SW480 (cell line): ENCODE data around the gene FSIP1.
A peak's percentile ranks its signal among the peaks of the same experiment; 100 is the strongest.
"Not testable (repeated sequence)": the region's sequence is repeated elsewhere in the genome, so short reads cannot be mapped to it uniquely, and the experiment has no call there.

ENCODE experiments used
- DNase-seq: peaks from one replicate; pipeline ENCODE4 v3.0.0-alpha.2; 2016; ENCODE audit warnings: low spot score

The FSIP1 gene

DNA sequence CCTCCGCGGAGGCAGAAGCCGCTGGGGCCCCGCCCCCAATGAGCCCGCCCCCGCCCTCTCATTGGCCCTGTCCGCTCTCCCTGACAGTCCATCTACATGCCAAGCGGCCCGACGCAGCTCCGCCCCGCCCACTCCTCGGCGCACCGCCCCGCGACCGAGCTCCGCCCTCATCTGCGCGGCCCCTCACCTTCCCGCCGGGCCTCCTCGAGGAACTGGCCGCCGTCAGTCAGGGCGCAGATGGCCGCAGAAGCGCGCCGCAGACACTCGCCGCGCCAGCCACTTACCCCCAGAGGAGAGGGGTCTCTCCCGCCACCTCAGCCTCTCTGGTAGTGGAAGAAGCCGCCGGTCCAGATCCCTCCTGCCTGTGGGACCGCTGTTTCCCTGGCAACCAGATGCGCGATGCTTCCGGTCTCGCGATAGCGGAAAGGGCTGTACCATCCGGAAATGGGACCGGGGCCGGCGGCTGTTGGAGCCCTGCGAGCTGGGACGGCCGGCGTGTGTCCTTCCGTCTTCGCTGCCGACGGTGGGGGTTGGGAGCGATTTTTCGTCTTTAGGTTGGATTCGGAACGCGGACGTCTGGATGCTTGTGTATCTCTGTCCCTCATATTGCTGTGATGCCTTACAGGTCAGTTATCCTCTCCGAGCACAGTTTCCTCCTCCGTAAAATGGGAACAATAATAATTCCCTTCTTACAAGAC is at the start of gene FSIP1:
Gene FSIP1, minus strand, starts transcription at position 401 of the 698 bp plus-strand sequence. CDS start 6,317 bp downstream, outside the sequence.
- peak; percentile 90 for DNase-seq

DNA sequence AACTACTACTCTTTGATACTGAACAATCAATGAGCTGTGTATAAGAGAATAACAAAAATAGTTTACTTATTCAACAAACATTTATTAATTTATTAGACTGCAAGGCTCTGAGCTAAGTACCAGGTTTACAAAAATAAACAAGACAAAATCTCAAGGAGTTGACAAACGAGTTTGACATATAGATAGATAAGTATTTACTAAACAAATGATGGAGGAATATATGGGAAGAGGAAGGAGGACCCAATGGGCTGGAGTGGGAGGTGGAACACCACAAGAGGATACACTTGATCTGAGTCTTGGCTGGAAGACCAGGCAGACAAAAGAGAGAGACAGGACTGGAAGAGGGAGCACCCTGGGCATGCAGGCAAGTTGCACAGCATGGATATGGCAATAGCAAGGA is 47.5 kb upstream of the FSIP1 start:
- no peak for DNase-seq

DNA sequence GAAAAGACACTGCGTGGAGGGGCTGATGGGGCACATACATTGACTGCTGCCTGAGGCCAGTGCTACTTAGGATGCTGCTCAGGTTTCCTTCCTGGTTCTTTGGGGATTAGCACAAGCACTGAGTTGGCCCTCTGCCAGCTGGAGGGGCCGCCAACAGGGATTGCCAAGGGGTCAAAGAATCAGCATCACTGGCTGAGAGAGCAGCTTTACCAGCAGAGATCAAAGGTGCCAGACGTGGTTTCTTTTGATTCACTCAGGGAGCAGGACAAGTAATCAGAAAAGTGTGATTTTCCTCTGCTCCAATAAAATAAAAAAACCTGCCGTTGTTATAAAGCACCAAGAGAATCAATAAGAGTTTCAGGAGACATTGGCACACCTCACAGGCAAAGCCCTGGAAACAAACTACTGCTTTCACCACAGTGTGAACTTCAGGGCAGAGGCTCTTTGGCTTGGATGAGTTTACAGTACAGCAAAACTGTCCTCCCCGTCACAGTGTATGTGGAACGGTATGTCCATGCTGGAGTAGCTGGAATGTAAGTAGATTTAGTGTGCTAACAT is 45.8 kb upstream of the FSIP1 start:
- DNase-seq: no peak

DNA sequence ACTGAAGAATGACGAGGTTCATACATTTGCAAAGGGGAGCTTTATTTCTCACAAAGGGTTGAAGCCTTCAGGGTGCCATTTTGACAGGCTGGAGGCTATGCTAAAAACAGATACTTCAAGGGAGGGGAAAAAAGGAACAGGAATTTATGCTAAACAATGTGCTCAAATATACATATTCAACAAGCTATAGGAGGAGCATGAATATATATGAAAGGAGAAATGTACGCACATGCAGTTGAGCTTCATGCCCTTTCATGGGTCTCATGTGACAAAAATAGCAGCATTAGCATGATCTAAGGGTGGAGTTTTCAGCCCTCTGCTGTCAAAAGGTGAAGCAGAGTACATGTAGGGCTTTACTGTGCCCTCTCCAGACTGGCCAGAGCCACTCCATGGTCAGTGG is 44.3 kb upstream of the FSIP1 start:
- no peak for DNase-seq

DNA sequence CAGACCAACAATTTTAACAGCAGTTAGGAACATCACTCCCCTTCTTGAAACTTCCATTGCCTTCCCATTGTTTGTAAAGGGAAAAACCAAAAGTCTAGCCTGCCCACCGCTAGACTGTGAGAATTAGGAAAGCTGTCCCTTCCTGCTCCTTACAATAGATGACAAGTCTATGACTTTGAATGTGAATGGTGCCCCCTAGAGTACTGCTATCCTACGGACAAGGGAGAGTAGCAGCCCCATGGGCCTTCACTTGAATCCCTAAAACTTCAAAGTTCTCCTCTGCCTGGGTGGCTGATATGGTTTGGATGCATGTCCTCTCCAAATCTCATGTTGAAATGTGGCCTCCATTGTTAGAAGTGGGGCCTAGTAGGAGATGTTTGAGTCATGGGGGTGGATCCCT is 41.0 kb upstream of the FSIP1 start:
- DNase-seq: no peak

DNA sequence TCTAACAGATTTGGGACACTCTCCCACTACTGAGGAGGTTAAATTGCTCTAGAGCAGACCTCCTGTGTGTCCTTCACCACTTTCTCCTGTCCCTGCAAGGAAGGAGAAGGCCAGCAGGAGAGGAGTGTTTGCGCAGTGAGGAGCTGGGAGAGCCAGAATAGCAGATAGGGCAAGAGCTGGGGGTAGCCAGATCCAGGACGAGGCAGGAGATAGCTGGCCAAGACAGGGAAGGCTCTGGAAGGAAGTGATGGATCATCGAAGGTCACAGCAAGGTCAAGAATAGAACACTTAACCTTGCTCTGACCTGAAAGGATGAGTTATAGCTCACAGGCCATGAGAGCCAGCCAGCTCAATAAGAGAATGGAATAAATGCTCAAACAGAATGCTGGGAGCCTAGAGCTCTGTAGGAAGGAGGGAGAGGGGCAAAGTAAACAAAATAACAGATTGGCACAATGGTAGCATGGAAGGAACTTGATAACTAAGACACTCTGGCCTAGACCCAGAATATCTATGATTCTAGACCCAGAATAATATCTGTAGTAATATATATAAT is 37.5 kb upstream of the FSIP1 start:
- no peak for DNase-seq

DNA sequence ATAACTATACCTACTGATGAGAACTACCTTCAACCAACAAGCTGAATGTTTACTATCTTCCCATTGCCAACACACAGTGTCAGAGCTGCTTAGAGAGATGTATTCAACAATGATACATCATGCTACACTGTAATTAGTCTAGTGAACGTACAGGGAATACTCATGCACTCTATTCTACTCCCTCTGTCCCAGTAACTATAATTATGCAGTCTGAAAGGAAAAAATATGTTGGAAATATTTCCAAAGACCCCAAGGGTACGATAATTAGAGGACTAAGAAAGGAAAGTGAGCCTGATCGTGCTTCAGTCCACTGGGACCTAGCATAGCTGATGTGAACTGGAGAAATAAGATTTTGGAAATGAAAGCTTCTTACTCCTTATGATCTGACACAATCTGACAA is 36.9 kb upstream of the FSIP1 start:
- DNase-seq: no peak

DNA sequence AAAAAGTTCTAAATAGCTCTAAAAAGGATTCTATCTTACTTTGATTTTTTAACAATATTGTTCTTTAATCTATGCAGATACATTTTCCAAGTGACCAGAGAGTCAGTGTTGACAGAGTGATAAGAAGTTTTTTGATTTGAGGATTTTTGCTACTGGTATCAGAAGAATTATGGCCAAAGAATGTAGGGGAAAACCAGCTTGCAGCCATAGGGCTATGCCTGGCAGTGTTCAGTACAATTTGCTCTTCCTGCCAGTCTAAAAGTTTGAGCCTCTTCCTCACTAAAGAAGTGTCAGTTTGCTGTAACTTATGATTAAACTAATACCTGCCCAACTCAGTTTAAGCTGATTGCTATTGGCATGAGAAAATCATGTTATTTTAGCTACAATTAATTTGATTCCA is 35.3 kb upstream of the FSIP1 start:
- no peak for DNase-seq

DNA sequence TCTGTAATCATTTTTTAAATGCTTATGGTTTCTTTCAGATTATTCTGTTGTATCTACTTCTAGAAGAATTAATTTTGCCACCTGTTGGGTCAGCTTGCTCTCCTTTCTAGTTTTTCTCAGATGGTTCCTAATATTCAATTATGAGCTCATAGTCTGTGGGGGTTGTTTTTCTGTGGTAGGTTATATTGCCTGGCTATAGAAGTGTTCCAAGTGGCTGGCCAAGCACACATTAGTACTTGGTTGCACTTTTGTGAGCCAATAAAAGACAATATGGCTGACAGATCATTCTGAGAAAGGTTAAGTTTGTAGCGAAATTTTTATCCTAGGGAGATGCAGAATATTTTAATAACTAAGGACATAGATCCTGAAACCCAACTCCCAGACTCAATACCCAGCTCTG is 31.8 kb upstream of the FSIP1 start:
- DNase-seq: no peak

DNA sequence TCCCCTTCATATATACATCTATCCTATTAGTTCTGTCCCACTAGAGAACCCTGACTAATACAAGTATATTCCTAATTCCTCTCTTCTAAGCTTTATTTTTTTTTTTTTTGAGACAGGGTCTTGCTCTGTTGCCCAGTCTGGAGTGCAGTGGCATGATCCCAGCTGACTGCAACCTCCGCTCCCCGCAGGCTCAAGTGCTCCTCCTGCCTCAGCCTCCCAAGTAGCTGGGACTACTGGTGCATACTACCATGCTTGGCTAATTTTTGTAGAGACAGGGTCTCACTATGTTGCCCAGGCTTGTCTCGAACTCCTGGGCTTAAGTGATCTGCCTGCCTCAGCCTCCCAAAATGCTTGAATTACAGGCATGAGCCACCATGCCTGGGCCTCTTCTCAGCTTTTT is 30.0 kb upstream of the FSIP1 start:
- not testable (repeated sequence) for DNase-seq

DNA sequence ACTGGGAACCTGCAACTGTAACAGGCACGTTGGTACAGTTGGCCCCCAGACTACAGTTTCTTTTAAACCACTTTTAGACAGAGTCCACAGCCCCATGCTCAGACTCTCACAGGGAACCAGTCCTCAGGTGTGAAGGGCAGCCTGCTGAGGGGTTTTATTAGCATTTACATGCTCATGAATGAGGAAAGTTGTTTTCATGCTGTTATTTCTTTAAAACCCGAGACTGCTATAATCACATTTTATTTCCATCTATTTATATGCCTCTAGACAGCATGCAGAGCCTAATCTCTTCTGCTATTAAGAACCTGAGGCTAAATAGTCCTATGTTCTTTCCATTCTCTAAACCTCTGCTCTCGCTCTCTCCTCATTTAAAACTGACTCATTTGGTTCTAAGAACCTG is 26.3 kb upstream of the FSIP1 start:
- no peak for DNase-seq

DNA sequence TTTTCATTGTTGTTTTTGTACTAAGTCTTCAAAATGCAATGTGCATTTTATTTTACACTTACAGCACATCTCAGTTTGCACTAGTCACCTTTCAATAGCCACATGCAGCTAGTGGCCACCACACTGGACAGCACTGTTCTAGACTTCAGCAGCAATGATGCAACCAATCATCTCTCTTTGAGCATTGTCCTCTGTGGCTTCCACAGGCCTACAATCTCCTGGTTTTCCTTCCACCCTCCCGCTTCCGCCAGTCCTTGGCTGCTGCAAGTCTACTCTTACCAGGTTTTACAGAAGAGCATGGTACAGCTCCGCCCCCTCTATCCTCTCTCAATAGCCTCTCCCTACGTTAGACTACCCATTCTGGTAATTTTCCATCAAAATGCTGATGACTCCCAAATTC is 25.1 kb upstream of the FSIP1 start:
- no peak for DNase-seq

DNA sequence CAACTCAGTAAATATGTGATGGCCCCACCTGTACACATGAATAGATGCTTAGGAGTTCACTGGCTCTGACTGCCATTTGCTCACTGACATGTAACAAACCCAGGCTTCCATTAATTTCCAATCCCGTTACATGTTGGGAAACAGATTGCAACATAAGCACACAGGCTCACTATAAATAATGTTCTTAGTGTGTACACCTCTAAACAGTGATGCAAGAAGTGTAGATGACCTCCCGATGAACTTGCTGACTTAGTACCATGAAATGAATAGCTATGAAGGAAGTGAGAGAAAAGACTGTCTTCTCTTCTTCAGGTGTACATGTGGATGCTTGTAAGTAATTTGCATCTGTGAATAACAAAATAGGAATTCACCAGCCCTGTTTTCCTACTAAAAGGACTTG is 21.4 kb upstream of the FSIP1 start:
- no peak for DNase-seq

DNA sequence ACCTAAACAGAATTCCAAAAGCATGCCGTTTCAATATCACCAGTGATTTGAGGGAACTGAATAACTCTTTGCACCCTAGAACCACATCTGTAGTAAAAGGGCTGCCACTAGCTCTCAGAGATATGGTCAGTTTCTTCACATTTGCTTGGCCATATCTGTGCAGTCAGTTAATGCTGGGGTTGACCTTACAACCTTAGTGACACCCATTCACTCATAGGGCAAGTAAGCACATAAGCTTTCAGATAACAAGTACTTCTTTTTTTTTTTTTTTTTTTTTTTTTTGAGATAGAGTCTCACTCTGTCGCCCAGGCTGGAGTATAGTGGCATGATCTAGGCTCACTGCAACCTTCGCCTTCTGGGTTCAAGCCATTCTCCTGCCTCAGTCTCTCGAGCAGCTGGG is 20.4 kb upstream of the FSIP1 start:
- DNase-seq: no peak

DNA sequence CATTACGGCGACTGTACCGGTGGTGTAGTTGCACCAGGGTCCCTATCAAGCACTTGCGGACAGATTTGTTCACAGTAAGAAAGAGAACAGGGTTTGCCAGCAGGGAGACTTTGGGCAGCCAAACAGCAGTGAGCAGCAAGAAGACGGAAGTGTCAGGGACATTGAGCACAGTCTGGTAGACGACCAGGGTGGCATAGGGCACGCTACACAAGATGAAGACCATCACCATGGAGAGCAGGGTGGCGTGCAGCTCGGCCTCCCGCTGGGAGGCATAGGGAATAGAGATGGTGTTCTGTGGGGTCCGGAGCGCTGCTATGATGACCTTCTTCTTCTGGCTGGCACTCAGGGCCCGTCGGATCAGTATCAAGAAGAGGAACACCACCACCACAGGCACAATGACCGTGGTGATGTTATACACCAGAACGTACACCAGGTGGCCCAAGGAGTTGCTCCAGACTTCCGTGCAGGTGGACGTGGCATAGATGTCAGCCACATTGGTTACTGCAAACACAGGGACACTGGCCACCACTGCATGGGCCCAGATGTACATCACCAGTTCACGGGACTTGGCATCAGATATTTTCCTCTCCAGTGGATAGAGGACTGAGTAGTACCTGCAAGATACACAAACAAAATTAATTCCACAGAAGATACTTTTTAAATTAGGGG is 19.1 kb upstream of the FSIP1 start:
- peak; percentile 36 for DNase-seq

DNA sequence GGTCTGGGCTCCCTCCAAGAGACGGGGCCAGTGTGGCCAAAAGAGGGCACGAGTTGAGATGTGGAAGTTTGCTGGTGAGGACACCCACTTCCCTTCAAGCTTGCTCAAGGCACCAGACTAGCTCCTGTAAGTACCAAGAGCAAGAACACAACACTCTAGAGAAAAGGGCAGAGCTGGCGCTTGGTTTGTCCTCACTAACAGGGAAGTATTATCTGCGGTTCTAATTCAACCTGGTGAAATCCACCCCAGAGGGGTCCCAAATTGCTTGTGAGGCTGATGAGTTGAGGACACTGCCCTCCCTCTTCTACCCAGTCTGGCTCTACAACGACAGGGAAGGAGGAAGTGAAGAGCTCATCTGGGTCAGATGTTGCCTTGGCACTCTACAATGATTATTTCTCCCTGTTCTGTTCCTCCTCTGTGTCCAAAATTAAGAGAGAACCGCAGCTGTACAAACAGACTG is 16.9 kb upstream of the FSIP1 start:
- no peak for DNase-seq

DNA sequence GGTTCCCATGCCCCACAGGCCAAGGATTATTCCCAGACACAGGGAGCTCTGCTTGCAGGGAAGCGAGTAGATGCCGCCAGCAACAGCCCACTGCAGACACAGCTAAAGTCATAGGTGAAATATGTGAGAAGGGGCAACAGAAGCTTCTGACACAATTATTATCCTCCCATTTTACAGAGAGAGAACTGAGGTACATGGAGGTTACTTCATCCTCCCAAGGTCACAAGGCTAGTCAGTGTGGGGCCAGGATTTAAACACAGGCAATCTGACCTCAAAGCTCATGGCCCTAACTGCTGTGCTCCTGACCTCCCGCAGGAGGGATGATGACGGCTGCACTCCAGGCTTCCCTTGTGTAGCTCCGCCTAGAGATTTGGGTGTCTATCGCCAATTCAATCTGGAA is 15.7 kb upstream of the FSIP1 start:
- DNase-seq: no peak

DNA sequence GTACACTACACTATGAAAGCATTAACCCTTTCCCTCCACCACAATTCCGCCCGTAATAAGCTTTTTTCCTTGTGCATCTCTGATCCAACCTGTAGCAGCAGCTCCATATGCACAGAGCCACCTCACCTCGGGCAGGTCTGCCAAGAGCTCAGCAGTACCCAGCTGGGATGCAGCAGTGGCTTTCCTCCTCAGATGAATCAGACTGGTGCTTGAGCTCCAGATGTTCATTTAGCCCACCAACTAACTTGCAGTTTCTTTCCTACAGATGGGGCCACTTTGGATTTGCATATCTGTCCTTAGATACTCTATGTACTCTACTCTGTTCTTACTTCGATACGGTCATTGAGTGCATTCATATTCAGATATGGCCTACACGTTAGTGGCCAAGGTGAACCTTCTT is 14.8 kb upstream of the FSIP1 start:
- no peak for DNase-seq

DNA sequence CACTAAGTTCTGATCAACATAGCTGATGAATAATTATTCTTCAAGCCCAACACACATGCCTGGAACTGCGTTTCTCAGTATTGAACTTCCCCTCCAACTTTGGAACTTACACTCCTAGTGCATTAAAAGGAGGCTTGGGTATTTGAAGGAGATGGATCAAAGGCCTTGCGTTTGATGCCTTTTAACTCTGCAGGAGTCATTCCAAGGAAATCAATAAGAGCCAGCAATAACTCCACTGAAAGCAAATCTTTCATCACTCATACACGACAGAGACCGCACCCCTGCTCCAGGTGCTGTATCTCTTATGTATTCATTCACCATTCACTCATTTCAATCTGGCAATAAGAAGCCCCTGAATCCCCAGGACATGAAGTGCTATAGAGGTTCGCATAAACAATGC is 14.0 kb upstream of the FSIP1 start:
- no peak for DNase-seq

DNA sequence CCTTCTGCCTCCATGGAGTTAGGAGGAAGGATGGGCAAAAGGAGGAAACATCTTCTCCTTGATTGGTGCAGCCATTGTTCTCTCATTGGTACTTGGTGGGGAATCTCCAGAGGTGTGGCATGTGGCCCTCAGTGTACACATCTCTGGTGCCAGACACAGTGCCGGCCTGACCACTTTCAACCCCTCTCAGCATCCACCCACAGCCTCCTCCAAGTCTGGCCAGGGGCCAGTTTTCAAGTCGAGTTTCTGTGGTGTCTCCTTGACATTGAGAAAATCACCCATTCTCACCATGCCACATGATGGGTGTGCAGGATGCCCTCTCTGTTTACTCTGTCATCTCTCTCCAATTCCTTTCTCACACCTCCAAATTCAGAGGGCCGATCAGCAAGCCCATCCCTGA is 12.8 kb upstream of the FSIP1 start:
- DNase-seq: no peak

DNA sequence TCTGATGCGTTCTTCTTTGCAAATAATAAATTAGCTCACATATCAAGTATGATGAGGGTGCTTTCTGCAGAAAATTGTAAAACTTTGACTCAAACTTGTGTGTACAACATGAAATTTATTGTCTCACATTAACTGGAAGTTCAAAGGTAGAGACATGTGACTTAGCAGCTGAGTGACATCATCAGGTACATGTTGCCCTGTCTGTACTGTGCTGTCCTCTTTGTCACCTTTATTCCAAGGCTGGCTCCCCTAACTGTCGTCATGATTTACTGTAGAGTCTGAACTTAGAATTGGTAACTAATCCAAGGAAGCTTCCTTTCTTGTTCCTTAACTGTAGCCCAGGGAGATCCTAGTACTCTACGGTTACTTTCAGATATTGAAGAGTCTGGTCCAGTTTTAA is 12.3 kb upstream of the FSIP1 start:
- no peak for DNase-seq

DNA sequence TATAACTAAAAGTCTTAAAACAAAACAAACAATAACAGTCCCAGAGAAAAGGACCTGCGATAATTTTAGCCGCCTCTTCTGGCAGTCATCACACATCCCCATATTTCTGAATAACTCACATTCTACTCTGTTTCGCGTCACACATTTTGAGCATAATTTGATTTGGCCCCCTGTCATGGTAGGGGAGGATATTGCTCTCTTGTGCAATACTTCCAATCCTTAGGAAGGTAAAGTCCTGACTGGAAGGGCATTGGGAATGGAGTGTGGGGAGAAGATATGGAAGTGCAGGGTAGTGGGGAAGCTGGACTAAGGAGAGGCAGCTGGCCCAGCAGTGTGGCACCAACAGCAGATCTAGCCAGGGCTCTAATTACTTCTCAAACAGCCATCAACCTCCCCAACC is 11.3 kb upstream of the FSIP1 start:
- no peak for DNase-seq

DNA sequence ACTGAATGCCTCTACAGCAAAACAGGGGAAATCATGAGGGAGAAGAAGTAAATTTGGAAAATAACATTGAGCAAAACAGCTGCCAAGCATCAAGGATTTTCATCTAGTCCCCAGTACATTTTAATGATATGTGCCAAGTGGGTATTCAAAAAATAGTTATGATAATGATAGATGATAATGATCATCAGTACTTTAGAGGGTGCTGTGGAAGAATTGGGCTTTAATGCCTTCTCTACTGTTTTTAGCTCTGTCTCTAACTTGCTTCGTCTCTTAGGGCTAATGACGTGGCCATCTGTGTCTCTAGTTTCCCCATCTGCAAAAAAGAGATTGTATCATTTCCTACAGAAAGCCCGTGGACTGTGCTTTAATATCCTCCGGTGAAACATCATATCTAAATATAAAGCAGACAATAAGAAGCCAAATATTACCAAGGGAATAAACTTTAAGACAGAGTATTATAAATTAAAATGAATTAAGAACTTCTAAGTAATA is 10.2 kb upstream of the FSIP1 start:
- no peak for DNase-seq
